HG03442 (cell line): ENCODE results near the gene TTLL11.

ENCODE experiments used
- ATAC-seq: cut with Tn5 transposase; IDR thresholded peaks from one replicate; pipeline ENCODE4 v1.9.1; 2021; ENCODE audit warnings: mild to moderate bottlenecking, moderate library complexity; ENCODE audit not compliant: unreplicated experiment

TTLL11 gene

DNA sequence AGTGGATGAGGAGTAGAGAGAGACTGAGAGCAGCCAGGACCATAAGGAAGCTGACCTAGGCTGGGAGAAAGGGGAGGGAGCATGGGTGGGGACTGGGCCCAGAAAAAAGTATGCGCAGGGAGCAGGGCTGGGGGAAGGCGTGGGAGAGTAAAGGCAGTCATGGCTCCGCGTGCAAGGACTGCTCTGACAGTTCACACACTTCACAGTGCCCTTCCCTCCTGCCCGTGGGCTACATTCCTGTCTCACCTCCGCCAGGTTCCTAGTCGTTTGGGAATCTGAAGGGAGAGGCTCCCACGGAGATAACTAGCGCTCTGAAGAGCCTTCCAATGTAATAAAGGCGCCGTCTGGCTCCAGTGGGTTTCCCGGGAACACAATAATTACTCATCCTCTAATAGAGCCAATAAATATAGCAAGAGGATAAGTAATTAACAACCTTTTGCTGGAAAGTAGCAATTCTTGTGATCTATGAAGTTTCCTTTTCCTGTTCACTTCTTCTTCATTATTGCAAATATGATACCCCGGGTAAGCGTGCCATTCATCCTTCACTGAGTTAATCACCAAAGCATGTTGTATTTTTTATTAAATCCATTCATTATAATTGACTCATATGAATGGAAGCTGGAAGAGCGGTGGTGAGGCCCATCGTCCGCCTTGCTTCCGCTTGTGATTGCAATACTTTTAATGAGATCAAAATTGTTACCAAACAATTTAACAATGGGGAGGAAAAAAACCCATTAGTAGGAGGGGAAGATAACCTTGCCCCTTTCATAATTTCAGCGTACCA lies 39.3 kb downstream of the TTLL11 start:
- no peak for ATAC-seq

DNA sequence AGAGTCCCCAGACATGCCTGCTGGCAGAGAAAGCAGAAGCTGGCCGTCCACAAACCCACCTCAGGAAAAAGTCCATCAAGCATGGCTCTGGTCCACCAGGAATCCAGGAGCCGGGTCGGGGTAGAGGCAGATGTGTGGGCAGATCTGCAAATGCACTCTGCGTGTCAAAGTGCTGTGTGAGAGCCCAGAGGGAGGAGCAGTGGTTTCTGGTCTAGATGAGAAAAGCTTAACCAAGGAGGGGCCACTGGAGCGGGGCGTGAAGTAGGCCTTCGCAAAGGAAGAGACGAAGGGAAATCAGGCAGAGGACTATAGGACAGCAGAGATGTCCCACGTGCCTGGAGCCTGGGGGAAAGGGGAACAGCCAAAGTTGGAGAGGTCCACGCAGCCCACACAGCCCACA lies 40.0 kb downstream of the TTLL11 start:
- no peak for ATAC-seq

DNA sequence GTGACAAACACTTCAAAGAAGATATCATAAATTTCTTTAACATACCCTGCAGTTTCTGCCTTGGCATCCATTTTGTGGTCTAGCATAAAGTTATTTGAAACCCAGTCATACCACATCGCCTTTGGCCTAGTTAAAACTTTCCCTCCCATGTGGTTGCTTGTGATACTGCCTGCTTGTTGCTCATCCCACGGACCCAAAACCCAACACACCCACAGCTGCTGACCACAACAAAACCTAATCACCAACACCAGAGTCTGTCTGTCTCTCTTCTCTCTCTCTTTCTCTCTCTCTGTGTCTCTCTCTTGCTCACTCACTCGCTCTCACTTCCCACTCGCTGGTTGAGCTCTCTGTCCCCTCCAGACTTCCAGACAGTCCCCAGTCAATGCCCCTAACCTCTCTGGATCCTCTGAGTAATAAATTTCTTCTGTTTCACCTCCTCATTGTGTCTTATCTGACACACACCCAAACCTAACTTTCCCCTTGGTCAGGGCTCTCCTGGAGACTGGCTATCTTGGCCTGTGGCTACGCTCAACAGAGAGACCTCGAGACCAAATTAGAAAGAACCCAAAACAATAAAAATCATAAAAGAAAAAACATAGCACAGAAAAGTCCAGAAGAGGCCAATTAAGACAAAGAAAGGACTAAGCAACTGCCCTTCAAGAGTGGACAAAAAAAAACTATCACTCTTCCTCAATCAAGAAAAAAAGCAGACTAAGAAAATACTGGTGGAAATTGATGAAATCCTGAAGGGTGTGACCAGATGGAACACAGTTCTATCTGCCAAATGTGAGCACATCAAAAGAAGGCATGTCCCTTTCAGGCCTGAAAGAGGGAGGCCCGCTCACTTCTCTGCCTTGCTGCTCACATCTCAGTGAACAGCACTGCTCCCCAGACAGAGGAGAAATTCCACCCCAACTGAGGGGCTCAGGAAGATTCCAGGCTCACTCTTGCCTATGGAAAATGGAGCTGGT lies 41.5 kb downstream of the TTLL11 start:
- ATAC-seq = peak; percentile 75

DNA sequence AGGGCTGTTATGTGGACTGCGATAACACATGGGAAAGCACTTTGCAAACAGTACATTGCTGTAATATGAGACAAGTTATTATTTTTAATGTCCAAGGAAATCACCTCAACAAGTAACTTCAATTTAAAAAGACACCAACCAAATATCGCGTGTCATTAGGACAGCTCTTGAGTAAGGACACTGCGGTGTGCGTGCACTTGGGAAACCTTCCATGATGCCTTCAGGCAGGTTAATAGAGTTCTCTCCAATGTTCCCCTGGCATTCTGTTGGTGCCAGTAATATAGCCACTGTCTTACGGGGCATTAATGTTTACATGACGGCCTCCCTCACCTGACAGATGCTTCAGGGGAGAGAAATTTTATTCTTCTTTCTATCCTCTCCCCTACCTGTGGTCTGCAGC lies 42.9 kb downstream of the TTLL11 start:
- no peak for ATAC-seq

DNA sequence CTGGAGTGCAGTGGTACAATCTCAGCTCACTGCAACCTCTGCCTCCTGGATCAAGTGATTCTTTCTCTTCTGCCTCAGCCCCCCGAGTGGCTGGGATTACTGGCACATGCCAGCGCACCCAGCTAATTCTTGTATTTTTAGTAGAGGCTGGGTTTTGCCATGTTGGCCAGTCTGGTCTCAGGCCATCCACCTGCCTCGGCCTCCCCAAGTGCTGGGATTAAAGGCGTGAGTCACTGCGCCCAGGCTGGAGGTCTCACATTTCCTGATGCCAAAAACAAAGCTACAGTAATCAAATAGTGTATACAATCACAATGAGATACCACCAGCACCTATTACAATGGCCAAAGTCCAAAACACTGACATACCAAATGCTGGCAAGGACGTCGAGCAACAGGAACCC lies 51.1 kb downstream of the TTLL11 start:
- ATAC-seq = no peak

DNA sequence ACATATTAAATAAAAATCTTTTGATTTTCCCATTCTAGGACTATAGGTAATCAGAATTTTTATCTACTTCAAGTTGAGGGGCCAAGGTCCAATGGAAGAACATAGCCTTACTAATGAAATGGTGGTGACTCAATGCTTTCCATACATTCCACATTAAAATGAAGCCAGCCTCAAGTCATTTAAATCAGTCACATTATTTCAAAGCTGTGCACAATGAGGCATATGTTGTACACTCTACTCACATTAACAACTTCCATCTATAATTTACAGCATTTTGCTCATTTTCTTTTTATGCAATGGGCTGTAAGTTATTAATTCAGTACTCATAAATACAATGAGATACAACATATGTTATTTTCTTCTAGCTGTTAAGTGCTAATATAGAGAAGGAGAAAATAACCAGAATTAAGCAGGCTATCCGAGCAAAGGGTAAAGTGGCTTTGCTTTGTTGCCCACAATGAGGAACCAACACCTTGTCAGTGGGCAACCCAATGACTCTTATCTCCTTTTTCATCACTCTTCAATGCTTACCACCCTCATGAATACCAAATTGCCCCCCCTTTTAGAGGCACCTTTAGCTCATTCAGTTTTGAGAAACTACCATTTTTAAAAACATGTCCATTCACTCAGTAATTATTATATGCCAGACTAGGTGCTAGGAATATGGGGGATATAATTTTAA lies 52.4 kb downstream of the TTLL11 start:
- no peak for ATAC-seq

DNA sequence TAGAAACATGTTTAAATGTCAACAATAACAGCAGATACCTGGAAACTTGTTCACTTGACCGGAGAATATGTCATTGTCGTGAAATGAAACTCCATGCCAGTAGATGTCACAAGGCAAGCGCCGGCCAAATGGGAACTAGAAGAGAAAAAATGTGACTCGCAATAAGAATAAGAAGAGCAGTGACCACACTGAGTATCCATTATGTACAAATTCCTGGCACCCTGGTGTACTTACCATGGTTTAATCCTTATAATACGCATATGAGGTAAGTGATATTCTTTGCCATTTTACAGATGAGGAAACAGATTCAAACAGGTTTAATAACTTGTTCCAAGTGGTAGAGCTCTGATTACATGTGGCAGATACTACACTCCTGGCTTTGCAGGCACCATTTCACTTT lies 53.9 kb downstream of the TTLL11 start:
- ATAC-seq = no peak

DNA sequence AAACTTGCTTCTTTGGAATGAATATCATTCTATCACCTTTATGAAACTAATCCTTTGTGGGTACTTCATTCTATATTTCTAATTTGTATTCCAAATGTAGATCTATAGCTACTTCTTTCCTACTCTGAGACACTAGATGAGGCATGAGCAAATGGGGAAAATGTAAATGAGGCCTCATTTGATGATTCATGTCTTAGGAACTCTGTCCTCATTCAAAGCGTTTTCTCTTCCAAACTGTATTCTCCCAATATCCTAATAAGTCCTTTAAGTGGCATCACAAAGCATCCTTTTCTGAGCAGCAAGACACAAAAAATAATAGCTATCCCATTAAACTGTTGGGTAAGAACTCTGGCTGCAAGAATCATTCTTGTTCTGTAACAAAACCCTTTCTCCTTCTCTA lies 56.1 kb downstream of the TTLL11 start:
- no peak for ATAC-seq

DNA sequence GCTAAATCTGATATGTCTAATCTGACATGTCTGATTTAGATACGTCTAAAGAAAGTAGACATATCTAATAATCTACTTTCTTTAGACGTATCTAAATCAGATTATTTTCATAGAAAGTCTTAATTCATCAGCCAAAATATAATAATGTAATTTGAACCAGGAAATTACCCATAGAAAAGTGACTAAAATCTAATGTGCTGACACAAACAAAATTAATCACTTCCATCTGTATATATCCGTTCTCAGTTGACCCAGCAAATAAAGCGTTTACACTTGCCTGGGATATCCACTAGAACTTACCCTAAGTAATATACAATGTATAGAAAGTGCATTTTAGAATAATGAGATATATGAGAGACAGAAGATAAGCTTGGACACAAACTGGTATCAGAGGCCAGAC lies 56.7 kb downstream of the TTLL11 start:
- no peak for ATAC-seq

DNA sequence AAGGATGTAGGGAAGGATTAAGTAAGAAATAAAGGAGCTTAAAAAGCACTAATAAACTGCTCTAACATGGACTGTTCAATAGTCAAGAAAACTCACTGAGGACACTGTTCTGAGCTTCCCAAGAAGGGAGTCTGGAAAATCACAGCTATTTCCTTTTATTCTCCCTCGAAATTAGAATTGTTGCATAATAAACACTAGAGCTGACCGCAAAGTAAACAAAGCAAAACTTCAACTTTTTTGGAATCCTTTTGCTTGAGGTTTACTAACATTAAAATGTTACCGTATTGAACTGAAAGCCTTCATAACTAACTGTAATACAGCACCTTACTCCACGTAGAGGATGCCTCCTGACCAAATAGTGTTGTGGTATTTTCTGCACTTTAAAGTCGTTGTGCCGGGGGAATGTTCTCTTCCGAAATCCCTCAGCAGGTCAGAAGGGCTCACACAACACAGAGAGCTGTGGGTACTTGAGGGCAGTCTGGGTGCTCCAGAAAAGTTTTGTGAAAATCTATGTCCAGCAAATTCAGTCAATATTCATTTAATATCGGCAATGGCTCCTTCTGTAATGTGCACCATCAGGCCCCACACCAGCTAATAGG lies 59.2 kb downstream of the TTLL11 start:
- no peak for ATAC-seq

DNA sequence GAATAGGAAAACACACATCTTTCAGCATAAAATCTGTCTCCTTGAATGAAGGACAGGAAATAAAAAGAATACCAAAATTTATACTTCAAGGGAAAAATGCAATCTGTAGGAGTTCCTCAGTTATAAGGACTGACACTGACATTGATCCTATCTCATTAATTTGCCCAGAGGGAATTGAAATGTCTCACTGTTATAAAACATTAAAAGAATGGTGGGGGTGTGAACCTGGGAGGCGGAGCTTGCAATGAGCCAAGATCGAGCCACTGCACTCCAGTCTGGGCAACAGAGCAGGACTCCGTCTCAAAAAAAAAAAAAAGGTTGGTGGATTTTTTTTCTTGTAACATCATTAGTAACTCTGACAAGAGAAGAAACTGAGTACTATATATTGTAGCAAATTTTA lies 60.8 kb downstream of the TTLL11 start:
- no peak for ATAC-seq

DNA sequence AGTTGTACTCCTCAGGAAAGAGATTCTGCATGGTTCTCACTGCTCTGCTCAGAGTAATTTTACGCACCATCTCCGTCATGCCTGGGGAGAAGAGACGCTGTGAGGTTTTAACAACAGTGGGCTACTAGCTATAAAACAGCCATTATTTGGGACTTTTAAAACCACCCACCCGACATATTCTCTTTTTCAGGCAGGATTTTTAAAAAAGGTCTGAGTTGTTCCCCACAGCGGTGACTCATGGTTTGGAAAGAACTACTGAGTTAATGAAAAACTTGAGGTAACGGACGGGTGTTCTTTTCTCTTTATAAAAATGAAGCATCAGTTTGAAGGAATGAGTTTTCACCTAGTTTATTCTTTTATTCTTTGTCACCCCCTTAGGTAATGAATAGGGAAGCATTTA lies 61.3 kb downstream of the TTLL11 start:
- no peak for ATAC-seq

DNA sequence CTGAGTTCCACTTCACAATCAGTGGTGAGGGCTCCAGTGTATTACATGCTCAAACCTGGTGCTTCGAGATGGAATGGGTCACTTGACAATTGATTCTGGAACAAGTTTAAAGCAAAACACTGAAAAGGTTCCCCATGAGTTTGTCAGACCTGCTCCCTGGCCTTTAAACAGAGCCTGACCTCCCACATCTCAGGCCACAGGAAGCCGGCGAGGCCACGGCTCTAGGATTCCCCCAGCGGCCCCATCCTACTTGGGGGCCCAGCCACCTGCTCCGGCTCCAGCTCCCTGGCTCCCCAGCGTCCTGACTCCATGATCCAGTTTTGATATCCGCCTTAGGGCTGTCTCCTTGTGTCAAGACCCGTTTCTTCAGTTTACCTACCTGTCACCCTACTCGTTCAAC lies 62.0 kb downstream of the TTLL11 start:
- ATAC-seq = no peak

DNA sequence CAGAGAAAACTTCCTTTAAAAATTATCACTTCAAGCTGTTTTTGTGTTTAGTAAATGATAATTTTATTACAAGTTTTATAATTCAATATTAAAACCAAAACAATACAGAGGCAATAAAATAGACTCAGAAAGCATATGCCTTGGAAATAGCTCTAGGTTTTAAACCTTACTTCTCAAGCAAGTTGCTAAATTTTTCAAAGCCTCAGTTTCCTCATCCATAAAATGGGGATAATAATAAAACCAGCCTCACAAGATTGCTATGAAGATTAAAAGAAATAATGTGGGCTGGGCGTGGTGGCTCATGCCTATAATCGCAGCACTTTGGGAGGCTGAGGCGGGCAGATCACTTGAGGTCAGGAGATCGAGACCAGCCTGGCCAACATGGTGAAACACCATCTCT lies 62.8 kb downstream of the TTLL11 start:
- ATAC-seq = no peak

DNA sequence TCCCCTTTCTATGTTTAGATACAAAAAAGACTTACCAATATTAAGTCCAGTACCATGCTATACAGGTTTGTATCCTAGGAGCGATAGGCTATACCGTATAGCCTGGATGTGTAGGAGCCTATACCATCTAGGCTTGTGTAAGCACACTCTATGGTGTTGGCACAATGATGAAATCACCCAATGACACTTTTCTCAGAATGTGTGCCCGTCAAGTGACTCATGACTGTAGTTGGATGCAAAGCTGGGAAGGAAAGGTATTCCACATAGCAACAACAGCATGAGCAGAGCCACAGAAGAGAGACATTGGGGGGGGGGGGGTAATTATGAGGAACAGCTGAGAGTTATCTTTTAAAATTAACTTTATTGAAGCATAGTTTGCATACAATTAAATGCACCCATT lies 63.2 kb downstream of the TTLL11 start:
- no peak for ATAC-seq

DNA sequence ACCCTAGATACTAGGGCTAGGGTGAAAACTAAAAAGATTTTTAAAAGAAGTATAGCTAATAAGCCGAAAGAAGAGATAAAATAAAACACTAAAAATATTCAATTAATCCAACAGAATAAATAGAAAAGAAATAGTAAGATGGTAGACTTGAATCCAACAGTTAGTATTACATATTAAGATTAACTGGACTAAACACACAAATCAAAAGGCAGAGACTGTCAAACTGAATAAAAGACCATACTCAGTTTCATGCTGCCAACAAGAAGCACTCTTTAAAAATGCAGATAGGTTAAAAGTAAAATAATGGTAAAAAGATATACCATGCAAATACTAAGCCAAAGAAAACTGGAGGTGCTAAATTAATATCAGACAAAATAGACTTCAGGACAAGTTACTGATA lies 65.0 kb downstream of the TTLL11 start:
- ATAC-seq = no peak

DNA sequence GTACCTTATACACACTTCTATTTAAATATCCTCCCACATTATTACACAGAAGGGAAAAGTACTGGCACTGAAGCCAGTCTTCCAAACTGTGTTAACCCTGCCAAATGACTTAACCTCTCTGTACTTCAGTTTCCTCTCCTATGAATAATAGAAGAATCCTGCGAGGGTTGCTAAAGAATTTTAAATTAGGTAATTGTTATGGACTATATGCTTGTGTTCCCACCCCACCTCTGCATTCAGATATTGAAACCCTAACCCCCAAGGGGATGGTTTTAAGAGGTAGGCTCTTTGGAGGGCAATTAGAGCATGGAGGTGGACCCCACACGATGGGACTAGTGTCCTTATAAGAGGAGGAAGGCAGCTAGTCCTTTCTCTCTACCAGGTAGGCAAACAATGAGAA lies 72.7 kb downstream of the TTLL11 start:
- no peak for ATAC-seq

DNA sequence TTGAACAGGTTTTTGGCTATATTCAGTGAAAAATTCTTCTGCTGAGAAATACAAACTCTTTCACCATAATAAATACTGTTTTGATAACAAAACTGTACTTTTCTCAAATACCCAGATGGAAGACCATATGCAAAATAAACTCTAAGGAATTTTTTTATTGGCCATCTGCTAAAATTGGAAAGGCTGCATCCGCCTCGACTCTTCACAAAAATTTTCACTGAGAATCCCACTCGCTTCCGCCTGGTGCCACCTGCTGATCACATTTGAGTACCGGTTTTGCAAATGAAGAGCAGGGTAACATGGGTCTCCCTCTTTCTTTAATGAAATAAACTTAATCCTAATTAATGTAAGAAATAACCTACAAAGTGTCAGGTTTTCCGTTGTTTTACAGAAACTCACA lies 76.4 kb downstream of the TTLL11 start:
- ATAC-seq = no peak

DNA sequence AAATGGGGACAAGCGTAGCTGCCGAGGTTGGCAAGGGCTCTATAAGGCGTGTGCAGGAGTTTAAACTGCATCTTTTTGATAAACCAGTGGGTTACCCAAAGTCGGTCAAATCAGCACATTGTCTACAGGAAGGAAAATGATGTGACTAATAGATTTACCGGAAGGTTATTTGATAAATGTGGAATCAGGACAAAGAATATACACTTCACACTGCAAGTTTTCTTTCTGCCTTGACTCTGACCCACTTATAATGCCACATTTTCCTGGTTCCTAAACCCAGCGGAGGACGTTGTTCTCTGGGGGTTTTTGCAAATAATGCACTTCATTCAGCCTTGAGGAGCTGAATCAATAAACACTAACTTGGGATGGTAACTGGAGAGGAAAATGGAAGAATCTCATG lies 76.8 kb downstream of the TTLL11 start:
- ATAC-seq = no peak

DNA sequence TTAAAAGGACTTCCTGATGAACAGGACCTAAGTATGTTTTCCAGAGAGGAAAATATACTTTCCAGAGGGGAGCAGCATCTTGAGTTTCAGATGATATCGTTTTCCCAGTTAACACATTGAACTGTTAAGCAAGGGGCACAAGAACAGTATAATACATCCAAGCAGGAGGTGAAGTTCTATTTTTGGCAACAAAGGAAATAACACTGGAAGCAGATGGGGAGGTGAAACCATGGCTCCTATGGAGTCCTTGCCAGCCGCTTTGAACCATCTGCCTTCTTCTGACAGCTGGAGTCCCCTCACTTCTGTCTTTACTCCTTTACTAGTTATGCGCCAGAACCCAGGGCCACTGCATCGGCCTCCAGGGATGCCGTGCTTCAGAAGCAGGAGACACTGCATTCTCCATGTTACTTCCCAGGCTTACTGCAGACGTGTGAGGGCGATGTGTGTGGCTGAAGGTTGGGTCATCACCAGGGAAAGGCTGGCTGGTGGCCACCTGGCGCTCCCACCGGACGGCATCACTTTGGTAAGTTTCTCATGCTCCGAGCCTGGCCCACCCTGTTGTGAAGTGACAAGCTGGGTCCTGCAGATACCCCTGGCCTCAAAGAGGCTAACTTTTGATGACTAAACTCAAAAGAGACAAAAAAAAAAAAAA lies 77.8 kb downstream of the TTLL11 start:
- no peak for ATAC-seq
